ENCODE data around the gene ANAPC4.

- TF ChIP-seq CTCF (IDR thresholded peaks at IDR 0.05) (no peak), POLR2A (IDR thresholded peaks at IDR 0.05) (no peak), POLR2AphosphoS5 (IDR thresholded peaks at IDR 0.05) (no peak), EP300 (IDR thresholded peaks at IDR 0.05) (no peak)
Measured at GRCh38 chr4:25452081-25452480, 75.0 kb downstream of the ANAPC4 start.
